ENCODE measurements around the gene C10orf71.

Gene C10orf71

DNA sequence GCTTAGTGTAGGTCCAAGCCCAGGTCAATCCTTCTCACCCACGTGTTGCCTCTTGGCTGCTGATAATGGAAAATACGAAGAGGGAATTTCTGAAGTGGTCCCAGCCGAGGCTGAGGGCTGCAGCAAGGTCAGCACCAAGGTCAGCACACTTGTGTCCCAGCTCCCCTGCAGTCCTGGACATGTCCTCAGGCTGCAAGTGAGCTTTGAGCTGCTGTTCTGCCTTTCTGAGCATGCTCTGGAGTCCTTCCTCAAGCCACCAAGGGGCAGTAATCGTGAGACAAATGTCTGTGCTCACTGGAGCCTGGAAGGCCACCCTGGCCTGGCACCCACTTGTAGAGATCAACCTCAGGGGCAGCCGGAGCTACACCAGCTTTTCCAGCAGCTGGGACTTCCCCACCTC, 68.6 kb downstream of the C10orf71 start:
- no peak for DNase-seq (ENCODE audit: low spot score)
- in situ Hi-C loops (cut with MboI; ENCODE audit: low pct_unique_long_range_greater_than_20kb, low sequenced_read_pairs, unreplicated experiment), result no loop called here
- TF ChIP-seq, protein P1, sequence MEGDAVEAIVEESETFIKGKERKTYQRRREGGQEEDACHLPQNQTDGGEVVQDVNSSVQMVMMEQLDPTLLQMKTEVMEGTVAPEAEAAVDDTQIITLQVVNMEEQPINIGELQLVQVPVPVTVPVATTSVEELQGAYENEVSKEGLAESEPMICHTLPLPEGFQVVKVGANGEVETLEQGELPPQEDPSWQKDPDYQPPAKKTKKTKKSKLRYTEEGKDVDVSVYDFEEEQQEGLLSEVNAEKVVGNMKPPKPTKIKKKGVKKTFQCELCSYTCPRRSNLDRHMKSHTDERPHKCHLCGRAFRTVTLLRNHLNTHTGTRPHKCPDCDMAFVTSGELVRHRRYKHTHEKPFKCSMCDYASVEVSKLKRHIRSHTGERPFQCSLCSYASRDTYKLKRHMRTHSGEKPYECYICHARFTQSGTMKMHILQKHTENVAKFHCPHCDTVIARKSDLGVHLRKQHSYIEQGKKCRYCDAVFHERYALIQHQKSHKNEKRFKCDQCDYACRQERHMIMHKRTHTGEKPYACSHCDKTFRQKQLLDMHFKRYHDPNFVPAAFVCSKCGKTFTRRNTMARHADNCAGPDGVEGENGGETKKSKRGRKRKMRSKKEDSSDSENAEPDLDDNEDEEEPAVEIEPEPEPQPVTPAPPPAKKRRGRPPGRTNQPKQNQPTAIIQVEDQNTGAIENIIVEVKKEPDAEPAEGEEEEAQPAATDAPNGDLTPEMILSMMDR (IDR thresholded peaks at IDR 0.05; ENCODE audit: extremely low read depth, insufficient read depth, missing control alignments), result no peak

- no peak for DNase-seq (ENCODE audit: low spot score)
- TF ChIP-seq, protein P1 (IDR thresholded peaks at IDR 0.05; ENCODE audit: extremely low read depth, insufficient read depth, missing control alignments), result no peak
- in situ Hi-C loops (cut with MboI; ENCODE audit: low pct_unique_long_range_greater_than_20kb, low sequenced_read_pairs, unreplicated experiment), result no loop called here
These were observed 69.3 kb downstream of the C10orf71 start for GRCh38 chr10:49368256-49368655.

- in situ Hi-C loops (cut with MboI; ENCODE audit: low pct_unique_long_range_greater_than_20kb, low sequenced_read_pairs, unreplicated experiment), result no loop called here
- DNase-seq (ENCODE audit: low spot score), result no peak
- TF ChIP-seq, protein P1 (IDR thresholded peaks at IDR 0.05; ENCODE audit: extremely low read depth, insufficient read depth, missing control alignments), result no peak
These were observed 70.5 kb downstream of the C10orf71 start for GRCh38 chr10:49369216-49370162.

GRCh38 chr10:49370326-49371100, 71.5 kb downstream of the C10orf71 start:
- DNase-seq (ENCODE audit: low spot score), result no peak
- TF ChIP-seq, protein P1 (IDR thresholded peaks at IDR 0.05; ENCODE audit: extremely low read depth, insufficient read depth, missing control alignments), result no peak
- in situ Hi-C loops (cut with MboI; ENCODE audit: low pct_unique_long_range_greater_than_20kb, low sequenced_read_pairs, unreplicated experiment), result no loop called here

DNA sequence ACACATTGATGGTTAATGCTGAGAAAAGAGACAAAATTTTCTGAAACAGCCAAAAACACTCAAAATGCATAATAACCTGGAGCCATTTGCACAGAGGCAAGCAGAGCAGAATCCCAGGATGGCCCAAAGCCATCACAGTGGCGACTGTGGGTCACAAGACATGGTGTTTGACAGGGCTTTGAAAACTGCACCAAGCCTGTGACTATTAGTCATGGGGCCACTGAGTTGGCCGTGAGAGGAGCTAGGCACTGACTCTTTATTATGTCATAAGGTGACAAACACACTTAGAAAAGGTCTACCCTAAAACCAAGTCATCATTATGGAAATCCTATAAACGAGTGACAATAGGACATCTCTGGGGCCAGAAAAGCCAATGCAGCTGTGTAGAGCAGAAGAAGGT, 73.0 kb downstream of the C10orf71 start:
- DNase-seq (ENCODE audit: low spot score), result no peak
- TF ChIP-seq, protein P1 (IDR thresholded peaks at IDR 0.05; ENCODE audit: extremely low read depth, insufficient read depth, missing control alignments), result no peak
- in situ Hi-C loops (cut with MboI; ENCODE audit: low pct_unique_long_range_greater_than_20kb, low sequenced_read_pairs, unreplicated experiment), result no loop called here

DNA sequence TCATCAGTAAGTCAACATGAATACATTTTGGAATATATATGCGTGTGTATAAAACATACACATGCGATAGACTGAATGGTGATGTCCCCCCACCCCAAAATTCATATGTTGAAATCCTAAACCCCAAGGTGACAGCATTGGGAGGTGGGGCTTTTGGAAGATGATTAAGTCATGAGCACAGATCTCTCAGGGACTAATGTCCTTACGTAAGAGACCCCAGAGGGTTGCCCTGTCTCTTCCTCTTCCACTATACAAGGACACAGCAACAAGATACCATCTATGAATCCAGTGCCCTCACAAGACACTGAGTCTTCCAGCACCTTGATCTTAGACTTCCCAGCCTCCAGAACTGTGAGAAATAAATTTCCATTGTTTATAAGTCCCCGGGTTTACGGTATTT, 74.4 kb downstream of the C10orf71 start:
- TF ChIP-seq, protein P1 (IDR thresholded peaks at IDR 0.05; ENCODE audit: extremely low read depth, insufficient read depth, missing control alignments), result no peak
- no peak for DNase-seq (ENCODE audit: low spot score)
- in situ Hi-C loops (cut with MboI; ENCODE audit: low pct_unique_long_range_greater_than_20kb, low sequenced_read_pairs, unreplicated experiment), result no loop called here

Measured in GM13977 (cell line).